Measurements from ENCODE around the gene VEGFB.

DNA sequence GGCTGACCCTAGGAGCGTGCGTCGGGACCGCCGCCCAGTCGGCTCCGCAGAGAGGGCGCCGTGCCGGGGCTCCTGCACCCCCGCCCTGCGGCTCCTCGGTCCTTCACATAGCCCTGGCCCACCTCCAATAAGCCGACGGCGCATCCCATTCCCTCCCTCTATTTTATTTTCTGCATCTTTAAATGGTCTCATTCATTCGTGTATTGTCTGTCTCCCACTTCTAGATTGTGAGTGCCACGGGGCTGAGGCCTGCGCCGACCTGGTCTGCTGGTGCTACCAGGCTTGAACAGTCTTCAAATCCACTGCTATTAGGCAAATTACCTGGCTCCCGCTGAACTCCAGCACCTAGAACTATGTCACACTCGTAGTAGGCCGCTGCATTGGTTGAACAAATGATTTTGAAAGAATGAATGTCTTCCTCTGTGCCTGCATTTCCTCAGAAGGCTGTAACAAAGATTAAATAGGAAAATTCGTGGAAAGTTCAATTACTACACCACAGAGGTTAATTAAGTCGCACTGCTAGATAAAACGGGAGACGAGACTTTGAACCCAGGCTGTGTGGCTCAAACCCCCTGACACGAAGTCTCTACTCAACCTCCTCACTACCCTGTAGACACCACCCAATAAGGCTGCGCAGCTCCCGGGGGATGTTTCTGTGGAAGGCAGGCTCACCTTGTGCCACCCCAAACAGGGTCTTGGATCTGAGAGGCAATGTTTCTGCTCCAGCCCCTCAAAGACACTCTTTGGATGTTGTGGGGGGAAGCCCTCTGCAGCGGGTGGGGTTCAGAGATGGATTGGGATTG is 13.5 kb downstream of the VEGFB start:
- TF ChIP-seq EZH2phosphoT487 (IDR thresholded peaks at IDR 0.05) = no peak
- TF ChIP-seq, protein P1, sequence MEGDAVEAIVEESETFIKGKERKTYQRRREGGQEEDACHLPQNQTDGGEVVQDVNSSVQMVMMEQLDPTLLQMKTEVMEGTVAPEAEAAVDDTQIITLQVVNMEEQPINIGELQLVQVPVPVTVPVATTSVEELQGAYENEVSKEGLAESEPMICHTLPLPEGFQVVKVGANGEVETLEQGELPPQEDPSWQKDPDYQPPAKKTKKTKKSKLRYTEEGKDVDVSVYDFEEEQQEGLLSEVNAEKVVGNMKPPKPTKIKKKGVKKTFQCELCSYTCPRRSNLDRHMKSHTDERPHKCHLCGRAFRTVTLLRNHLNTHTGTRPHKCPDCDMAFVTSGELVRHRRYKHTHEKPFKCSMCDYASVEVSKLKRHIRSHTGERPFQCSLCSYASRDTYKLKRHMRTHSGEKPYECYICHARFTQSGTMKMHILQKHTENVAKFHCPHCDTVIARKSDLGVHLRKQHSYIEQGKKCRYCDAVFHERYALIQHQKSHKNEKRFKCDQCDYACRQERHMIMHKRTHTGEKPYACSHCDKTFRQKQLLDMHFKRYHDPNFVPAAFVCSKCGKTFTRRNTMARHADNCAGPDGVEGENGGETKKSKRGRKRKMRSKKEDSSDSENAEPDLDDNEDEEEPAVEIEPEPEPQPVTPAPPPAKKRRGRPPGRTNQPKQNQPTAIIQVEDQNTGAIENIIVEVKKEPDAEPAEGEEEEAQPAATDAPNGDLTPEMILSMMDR (IDR thresholded peaks at IDR 0.05) = no peak
